Measurements from ENCODE around the gene ELF1. TPM values are rescaled to one million over a fixed set of nuclear protein-coding genes. Genes with fewer than 3 reads are reported as not detected.
"Not testable (repeated sequence)": the region's sequence is repeated elsewhere in the genome, so short reads cannot be mapped to it uniquely, and the experiment has no call there.

ELF1 gene
- total RNA-seq, 1 donor from 2014 or later: 19.2 TPM

GRCh38 chr13:40982772-40983171, 36.3 kb downstream of the ELF1 start:
- Mint-ChIP-seq H3K27ac (ENCODE audit: unreplicated experiment) (no peak overlapping the region), H3K27me3 (ENCODE audit: low read depth) (no peaks in the 10 kb centered on the region), H3K9me3 (no peaks in the 10 kb centered on the region), H3K36me3 (ENCODE audit: low read depth) (no peaks in the 10 kb centered on the region), H3K4me1 (peaks cover 24% of the 10 kb centered on the region), H3K4me3 (no peak overlapping the region)
- DNase-seq (ENCODE audit: low read depth, low spot score): no peak
- TF ChIP-seq, protein P1, sequence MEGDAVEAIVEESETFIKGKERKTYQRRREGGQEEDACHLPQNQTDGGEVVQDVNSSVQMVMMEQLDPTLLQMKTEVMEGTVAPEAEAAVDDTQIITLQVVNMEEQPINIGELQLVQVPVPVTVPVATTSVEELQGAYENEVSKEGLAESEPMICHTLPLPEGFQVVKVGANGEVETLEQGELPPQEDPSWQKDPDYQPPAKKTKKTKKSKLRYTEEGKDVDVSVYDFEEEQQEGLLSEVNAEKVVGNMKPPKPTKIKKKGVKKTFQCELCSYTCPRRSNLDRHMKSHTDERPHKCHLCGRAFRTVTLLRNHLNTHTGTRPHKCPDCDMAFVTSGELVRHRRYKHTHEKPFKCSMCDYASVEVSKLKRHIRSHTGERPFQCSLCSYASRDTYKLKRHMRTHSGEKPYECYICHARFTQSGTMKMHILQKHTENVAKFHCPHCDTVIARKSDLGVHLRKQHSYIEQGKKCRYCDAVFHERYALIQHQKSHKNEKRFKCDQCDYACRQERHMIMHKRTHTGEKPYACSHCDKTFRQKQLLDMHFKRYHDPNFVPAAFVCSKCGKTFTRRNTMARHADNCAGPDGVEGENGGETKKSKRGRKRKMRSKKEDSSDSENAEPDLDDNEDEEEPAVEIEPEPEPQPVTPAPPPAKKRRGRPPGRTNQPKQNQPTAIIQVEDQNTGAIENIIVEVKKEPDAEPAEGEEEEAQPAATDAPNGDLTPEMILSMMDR (conservative IDR thresholded peaks at IDR 0.05): no peak

DNA sequence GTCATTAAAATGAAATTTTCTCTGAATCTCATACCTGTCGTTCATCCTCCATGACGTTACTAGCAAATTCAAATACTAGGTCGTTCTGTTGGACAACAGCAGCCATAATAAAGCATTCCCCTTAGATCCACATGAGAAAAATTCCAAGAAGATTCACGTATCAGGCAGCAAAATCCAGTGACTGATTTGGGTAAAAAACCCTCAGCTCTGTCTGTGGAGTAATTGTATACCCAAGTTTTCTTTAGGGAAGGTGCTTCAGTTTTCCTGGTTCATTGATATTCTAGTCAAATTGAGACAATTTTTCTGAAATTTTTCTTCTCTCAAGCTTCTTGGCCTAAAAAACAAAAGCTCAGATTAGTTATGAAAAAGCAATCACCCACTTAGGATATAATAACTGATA, 37.2 kb downstream of the ELF1 start:
- Mint-ChIP-seq H3K36me3 (ENCODE audit: low read depth) (no peaks in the 10 kb centered on the region), H3K4me1 (peaks cover 28% of the 10 kb centered on the region), H3K27ac (ENCODE audit: unreplicated experiment) (no peak overlapping the region), H3K27me3 (ENCODE audit: low read depth) (no peaks in the 10 kb centered on the region), H3K4me3 (no peak overlapping the region), H3K9me3 (no peaks in the 10 kb centered on the region)
- DNase-seq (ENCODE audit: low read depth, low spot score): no peak
- TF ChIP-seq, protein P1 (conservative IDR thresholded peaks at IDR 0.05): no peak

- H3K27me3 Mint-ChIP-seq (ENCODE audit: low read depth): no peaks in the 10 kb centered on the region
- no peaks in the 10 kb centered on the region for H3K9me3 Mint-ChIP-seq
- no peaks in the 10 kb centered on the region for H3K36me3 Mint-ChIP-seq (ENCODE audit: low read depth)
- H3K27ac Mint-ChIP-seq (ENCODE audit: unreplicated experiment): no peak overlapping the region
- no peak for DNase-seq (ENCODE audit: low read depth, low spot score)
- no peak overlapping the region for H3K4me3 Mint-ChIP-seq
- TF ChIP-seq, protein P1 (conservative IDR thresholded peaks at IDR 0.05): no peak
- peaks cover 26% of the 10 kb centered on the region for H3K4me1 Mint-ChIP-seq
Observed at GRCh38 chr13:40981361-40981760, 37.8 kb downstream of the ELF1 start.

DNA sequence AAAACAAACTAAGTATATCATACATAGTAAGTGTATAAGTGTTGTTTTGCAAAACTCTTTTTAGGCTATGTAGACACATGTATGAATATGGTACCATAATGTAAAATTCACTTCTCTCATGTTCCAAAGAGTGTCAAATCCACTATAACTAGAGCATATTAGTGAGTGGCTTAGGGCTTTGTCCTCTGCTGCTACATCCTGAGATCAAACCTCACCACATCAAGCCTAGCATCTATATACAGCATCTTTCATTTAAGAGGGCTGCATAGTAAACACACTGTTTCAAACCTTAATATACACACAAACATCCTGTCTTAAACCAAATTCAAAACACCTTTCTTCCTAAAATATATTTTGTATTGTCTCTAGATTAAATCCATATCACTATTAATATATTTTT, 38.7 kb downstream of the ELF1 start:
- H3K27me3 Mint-ChIP-seq (ENCODE audit: low read depth): no peaks in the 10 kb centered on the region
- no peak overlapping the region for H3K27ac Mint-ChIP-seq (ENCODE audit: unreplicated experiment)
- no peaks in the 10 kb centered on the region for H3K9me3 Mint-ChIP-seq
- no peak for DNase-seq (ENCODE audit: low read depth, low spot score)
- H3K4me3 Mint-ChIP-seq: no peak overlapping the region
- TF ChIP-seq, protein P1 (conservative IDR thresholded peaks at IDR 0.05): no peak
- H3K4me1 Mint-ChIP-seq: peaks cover 22% of the 10 kb centered on the region
- H3K36me3 Mint-ChIP-seq (ENCODE audit: low read depth): no peaks in the 10 kb centered on the region

DNA sequence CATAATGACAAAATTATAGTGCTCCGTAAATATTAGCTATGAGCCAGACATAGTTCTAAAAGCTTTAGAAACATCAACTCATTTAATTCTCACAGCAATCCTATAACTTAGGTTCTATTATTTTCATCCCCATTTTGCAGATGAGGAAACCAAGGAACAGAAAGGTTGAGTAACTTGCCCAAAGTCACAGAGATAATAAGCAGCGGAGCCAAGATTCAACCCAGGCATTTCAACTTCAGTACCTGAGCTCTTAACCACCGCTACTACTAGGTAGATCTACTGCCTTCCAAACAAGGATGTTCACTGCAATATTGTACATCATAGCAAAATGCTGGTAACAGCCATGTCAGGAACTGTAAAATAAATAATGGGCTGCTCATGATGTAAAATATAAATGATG, 39.9 kb downstream of the ELF1 start:
- H3K4me3 Mint-ChIP-seq: no peak overlapping the region
- DNase-seq (ENCODE audit: low read depth, low spot score): no peak
- no peaks in the 10 kb centered on the region for H3K27me3 Mint-ChIP-seq (ENCODE audit: low read depth)
- no peak overlapping the region for H3K27ac Mint-ChIP-seq (ENCODE audit: unreplicated experiment)
- TF ChIP-seq, protein P1 (conservative IDR thresholded peaks at IDR 0.05): no peak
- no peaks in the 10 kb centered on the region for H3K9me3 Mint-ChIP-seq
- peaks cover 28% of the 10 kb centered on the region for H3K4me1 Mint-ChIP-seq
- H3K36me3 Mint-ChIP-seq (ENCODE audit: low read depth): no peaks in the 10 kb centered on the region

DNA sequence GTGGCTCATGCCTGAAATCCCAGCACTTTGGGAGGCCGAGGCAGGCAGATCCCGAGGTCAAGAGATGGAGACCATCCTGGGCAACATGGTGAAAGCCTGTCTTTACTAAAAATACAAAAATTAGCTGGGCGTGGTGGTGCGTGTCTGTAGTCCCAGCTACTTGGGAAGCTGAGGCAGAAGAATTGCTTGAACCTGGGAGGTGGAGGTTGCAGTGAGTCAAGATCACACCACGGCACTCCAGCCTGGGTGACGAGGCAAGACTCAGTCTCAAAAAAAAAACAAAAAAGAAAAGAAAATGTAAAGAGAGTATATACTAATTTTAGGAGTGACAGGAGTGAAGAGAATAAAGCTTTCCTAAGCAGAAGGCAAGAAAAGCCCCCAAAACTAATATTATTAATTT, 41.0 kb downstream of the ELF1 start:
- not testable (repeated sequence) for H3K9me3 Mint-ChIP-seq; H3K27me3 Mint-ChIP-seq (ENCODE audit: low read depth); H3K36me3 Mint-ChIP-seq (ENCODE audit: low read depth); H3K27ac Mint-ChIP-seq (ENCODE audit: unreplicated experiment); H3K4me3 Mint-ChIP-seq; DNase-seq (ENCODE audit: low read depth, low spot score)
- peaks cover 24% of the 10 kb centered on the region for H3K4me1 Mint-ChIP-seq

Measured in neural crest cell (in vitro differentiated cells).